Fibroblast of pulmonary artery (primary cell): Measurements from ENCODE around the gene CHD1.

ENCODE experiments used
- DNase-seq: peaks from one replicate; pipeline ENCODE4 v3.0.0-alpha.2; 2010; ENCODE audit warnings: low read depth
- H3K4me3 ChIP-seq: replicated peaks from 2 replicates; pipeline ENCODE4 v1.5.1; 2011; ENCODE audit warnings: low read depth, mild to moderate bottlenecking, control low read depth, low read length, moderate library complexity
- CTCF ChIP-seq: IDR thresholded peaks from 2 replicates; pipeline ENCODE4 v1.5.1; 2011; ENCODE audit warnings: mild to moderate bottlenecking, control low read depth, low read length, inconsistent platforms; ENCODE audit errors: missing control alignments

Gene CHD1

GRCh38 chr5:98813755-98814154, 115.1 kb downstream of the CHD1 start:
- no peak for DNase-seq
- TF ChIP-seq CTCF: no peak
- H3K4me3 ChIP-seq: no peak overlapping the region

GRCh38 chr5:98810206-98810605, 118.6 kb downstream of the CHD1 start:
- TF ChIP-seq CTCF: no peak
- no peak for DNase-seq
- no peak overlapping the region for H3K4me3 ChIP-seq

GRCh38 chr5:98807806-98808205, 121.0 kb downstream of the CHD1 start:
- TF ChIP-seq CTCF: no peak
- no peak overlapping the region for H3K4me3 ChIP-seq
- DNase-seq: no peak

GRCh38 chr5:98805070-98805469, 123.7 kb downstream of the CHD1 start:
- DNase-seq: no peak
- TF ChIP-seq CTCF: no peak
- H3K4me3 ChIP-seq: no peak overlapping the region

GRCh38 chr5:98804066-98804465, 124.7 kb downstream of the CHD1 start:
- TF ChIP-seq CTCF: no peak
- H3K4me3 ChIP-seq: no peak overlapping the region
- DNase-seq: no peak
